Uterus (tissue), 2 donors: Measurements from ENCODE around the gene TMEM132C.

Source experiments
- CTCF ChIP-seq, 4 experiments: fragments of 200-600 bp in 2 of 4; fragments of 450-650 bp in 2 of 4; sonication (generic) in 2 of 4; IDR thresholded peaks; one replicate each; pipeline ENCODE4 v1.5.1; 2016 to 2019; ENCODE audit warnings: antibody characterized with exemption in 4 of 4, mild to moderate bottlenecking in 2 of 4, moderate library complexity in 1 of 4
- POLR2A ChIP-seq, 2 donors: fragments of 450-650 bp; IDR thresholded peaks; one replicate each; pipeline ENCODE4 v1.6.1; 2016; ENCODE audit warnings: antibody characterized with exemption in 2 of 2, mild to moderate bottlenecking in 1 of 2, moderate library complexity in 1 of 2

DNA sequence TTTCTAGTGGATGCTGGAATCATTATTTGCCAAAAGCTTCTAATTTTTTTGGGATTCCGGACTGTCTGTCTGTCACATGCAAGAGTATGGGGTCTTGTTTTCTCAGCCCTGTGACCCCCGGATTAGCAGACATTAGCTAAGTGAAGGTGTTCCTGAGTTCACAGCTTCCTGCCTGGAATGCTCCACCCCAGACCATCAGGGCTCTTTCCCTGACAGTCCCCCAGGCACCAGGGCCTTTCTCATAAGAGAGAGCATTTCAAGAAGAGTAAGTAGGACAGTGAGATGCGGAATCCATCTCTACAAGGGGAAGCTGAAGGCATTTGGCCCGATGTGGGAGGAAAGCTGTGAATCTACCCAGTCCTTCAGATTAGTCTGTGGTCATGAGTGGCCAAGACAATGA lies 427.5 kb downstream of the TMEM132C start:
- TF ChIP-seq CTCF (IDR thresholded peaks at IDR 0.05) (no peak), POLR2A (IDR thresholded peaks at IDR 0.05) (no peak)
